Measurements from ENCODE around the gene ASIC3. TPM values are rescaled to one million over a fixed set of nuclear protein-coding genes. Genes with fewer than 3 reads are reported as not detected.
A peak's percentile ranks its signal among the peaks of the same experiment; 100 is the strongest.

ASIC3 gene
- total and polyA plus RNA-seq, 2 experiments from 2014 or later, result 2.1 to 4.5 TPM

DNA sequence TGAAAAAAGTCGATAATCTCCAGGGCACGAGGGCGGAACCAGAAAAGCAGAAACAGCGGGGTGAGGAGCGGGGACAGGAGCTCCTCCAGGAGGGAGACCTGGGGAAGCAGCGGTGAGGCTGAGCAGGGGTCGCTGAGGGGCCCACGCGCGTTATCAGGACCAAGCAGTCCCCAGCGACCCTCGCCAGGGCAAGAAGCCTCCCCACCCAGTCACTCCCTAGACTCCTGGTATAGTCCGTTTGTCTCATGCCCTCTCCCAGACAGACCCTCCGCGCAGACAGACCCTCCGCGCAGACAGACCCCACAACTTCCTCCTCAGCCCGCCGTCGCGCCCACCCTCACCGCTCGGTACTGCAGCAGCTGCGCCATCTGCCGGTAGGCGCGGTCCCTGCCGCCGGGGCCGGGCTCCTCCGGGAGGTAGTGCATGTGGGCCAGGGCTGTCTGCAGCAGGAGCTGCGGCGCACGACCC, 30.3 kb upstream of the ASIC3 start:
- Histone ChIP-seq H3K4me1 (ENCODE audit: insufficient read depth) (peaks cover 21% of the 10 kb centered on the region), H3K36me3 (replicated peaks; ENCODE audit: insufficient read depth, low read depth) (no peaks in the 10 kb centered on the region), H3K9me2 (replicated peaks; ENCODE audit: insufficient read depth) (no peaks in the 10 kb centered on the region), H3K4me2 (peak overlapping the region; percentile 78), H3K9me3 (ENCODE audit: low read depth) (no peaks in the 10 kb centered on the region), H3K27ac (no peak overlapping the region), H3K79me2 (no peaks in the 10 kb centered on the region), H3K4me3 (no peak overlapping the region), H3K27me3 (peaks cover 33% of the 10 kb centered on the region), H2AFZ (no peak overlapping the region), H4K20me1 (ENCODE audit: insufficient read depth, poor library complexity, severe bottlenecking) (no peaks in the 10 kb centered on the region)
- 10% methylated on average over 33 of the region's 34 CpGs for WGBS (ENCODE audit: low lambda C conversion rate, missing lambda C conversion rate)
- TF ChIP-seq, protein P1, sequence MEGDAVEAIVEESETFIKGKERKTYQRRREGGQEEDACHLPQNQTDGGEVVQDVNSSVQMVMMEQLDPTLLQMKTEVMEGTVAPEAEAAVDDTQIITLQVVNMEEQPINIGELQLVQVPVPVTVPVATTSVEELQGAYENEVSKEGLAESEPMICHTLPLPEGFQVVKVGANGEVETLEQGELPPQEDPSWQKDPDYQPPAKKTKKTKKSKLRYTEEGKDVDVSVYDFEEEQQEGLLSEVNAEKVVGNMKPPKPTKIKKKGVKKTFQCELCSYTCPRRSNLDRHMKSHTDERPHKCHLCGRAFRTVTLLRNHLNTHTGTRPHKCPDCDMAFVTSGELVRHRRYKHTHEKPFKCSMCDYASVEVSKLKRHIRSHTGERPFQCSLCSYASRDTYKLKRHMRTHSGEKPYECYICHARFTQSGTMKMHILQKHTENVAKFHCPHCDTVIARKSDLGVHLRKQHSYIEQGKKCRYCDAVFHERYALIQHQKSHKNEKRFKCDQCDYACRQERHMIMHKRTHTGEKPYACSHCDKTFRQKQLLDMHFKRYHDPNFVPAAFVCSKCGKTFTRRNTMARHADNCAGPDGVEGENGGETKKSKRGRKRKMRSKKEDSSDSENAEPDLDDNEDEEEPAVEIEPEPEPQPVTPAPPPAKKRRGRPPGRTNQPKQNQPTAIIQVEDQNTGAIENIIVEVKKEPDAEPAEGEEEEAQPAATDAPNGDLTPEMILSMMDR (IDR thresholded peaks at IDR 0.05; ENCODE audit: poor library complexity), result peak; percentile 96
- TF ChIP-seq EZH2phosphoT487 (IDR thresholded peaks at IDR 0.05; ENCODE audit: low read depth, severe bottlenecking, unreplicated experiment), result no peak
- peak; percentile 84 for DNase-seq (ENCODE audit: low spot score)

- TF ChIP-seq, protein P1 (IDR thresholded peaks at IDR 0.05; ENCODE audit: poor library complexity), result no peak
- TF ChIP-seq EZH2 (IDR thresholded peaks at IDR 0.05; ENCODE audit: borderline replicate concordance) (peak; percentile 58), EZH2phosphoT487 (IDR thresholded peaks at IDR 0.05; ENCODE audit: low read depth, severe bottlenecking, unreplicated experiment) (no peak)
- WGBS (ENCODE audit: low lambda C conversion rate, missing lambda C conversion rate), result 14% methylated on average over 53 of the region's 82 CpGs
- DNase-seq (ENCODE audit: low spot score), result peak; percentile 68
- Histone ChIP-seq H3K9me3 (ENCODE audit: low read depth) (no peaks in the 10 kb centered on the region), H3K4me3 (no peak overlapping the region), H3K9me2 (replicated peaks; ENCODE audit: insufficient read depth) (no peaks in the 10 kb centered on the region), H3K79me2 (no peaks in the 10 kb centered on the region), H2AFZ (peak overlapping the region; percentile 31), H3K27me3 (peaks cover 33% of the 10 kb centered on the region), H4K20me1 (ENCODE audit: insufficient read depth, poor library complexity, severe bottlenecking) (no peaks in the 10 kb centered on the region), H3K36me3 (replicated peaks; ENCODE audit: insufficient read depth, low read depth) (no peaks in the 10 kb centered on the region), H3K27ac (no peak overlapping the region), H3K4me1 (ENCODE audit: insufficient read depth) (peaks cover 16% of the 10 kb centered on the region), H3K4me2 (peak overlapping the region; percentile 78)
These were observed 29.8 kb upstream of the ASIC3 start for GRCh38 chr7:151018421-151019129.

DNA sequence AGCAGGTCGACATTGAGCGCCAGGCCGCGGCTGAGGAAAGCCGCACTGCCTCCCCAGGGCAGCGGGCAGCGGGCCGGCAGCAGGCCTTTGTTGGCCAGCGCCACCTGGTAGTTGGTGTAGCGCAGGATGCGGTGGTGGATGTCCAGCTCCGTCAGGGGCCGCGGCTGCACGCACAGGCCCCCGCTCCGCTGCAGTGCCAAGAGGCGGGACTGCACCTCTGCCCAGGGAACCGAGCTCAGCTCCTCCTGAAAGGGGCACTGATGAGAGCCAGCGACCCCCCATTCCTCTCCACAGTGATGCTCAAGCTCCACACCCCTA, 29.2 kb upstream of the ASIC3 start:
- Histone ChIP-seq H3K27me3 (peaks cover 33% of the 10 kb centered on the region), H3K4me3 (no peak overlapping the region), H3K27ac (no peak overlapping the region), H3K4me2 (peak overlapping the region; percentile 78), H3K4me1 (ENCODE audit: insufficient read depth) (peaks cover 12% of the 10 kb centered on the region), H3K9me2 (replicated peaks; ENCODE audit: insufficient read depth) (no peaks in the 10 kb centered on the region), H2AFZ (peak overlapping the region; percentile 31), H4K20me1 (ENCODE audit: insufficient read depth, poor library complexity, severe bottlenecking) (no peaks in the 10 kb centered on the region), H3K36me3 (replicated peaks; ENCODE audit: insufficient read depth, low read depth) (no peaks in the 10 kb centered on the region), H3K79me2 (no peaks in the 10 kb centered on the region), H3K9me3 (ENCODE audit: low read depth) (no peaks in the 10 kb centered on the region)
- DNase-seq (ENCODE audit: low spot score), result no peak
- 49% methylated on average over 20 of the region's 20 CpGs for WGBS (ENCODE audit: low lambda C conversion rate, missing lambda C conversion rate)
- TF ChIP-seq EZH2 (IDR thresholded peaks at IDR 0.05; ENCODE audit: borderline replicate concordance), result no peak
- TF ChIP-seq EZH2phosphoT487 (IDR thresholded peaks at IDR 0.05; ENCODE audit: low read depth, severe bottlenecking, unreplicated experiment), result no peak
- TF ChIP-seq, protein P1 (IDR thresholded peaks at IDR 0.05; ENCODE audit: poor library complexity), result no peak
